ENCODE data around the gene FMN2. TPM values are rescaled to one million over a fixed set of nuclear protein-coding genes. Genes with fewer than 3 reads are reported as not detected.

Gene FMN2
- total RNA-seq, 1 experiment from 2014 or later, result 0.59 TPM

DNA sequence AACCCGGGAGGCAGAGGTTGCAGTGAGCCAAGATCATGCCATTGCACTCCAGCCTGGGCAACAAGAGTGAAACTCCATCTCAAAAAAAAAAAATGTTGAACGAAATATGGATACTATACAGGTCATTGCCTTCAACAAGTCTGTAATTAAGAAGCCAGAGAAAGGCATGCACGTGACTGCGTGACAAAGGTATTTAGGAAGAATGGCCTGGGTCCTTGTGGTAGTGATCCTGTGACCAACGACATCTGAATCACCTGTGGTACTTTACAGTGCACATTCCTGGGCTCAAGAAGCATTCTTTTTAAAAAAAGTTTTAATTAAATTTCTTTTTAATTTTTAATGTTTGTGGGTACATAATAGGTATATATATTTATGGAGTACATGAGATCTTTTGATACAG lies 405.3 kb downstream of the FMN2 start:
- no peak overlapping the region for H4K8ac ChIP-seq (replicated peaks; ENCODE audit: insufficient read length, low read depth, low read length)
- H2AK5ac ChIP-seq (ENCODE audit: insufficient read length, low read length), result no peak overlapping the region
- no peak overlapping the region for H2BK120ac ChIP-seq (ENCODE audit: low read depth, low read length, poor library complexity, severe bottlenecking)
- H3K23me2 ChIP-seq (ENCODE audit: insufficient read length, low read depth, low read length, poor library complexity, severe bottlenecking), result peaks cover 5% of the 10 kb centered on the region
- no peaks in the 10 kb centered on the region for H4K20me1 ChIP-seq (ENCODE audit: control insufficient read depth, insufficient read depth, insufficient read length)
- no peak overlapping the region for H3K23ac ChIP-seq (ENCODE audit: insufficient read length, low read depth, low read length)
- no peak overlapping the region for H3K14ac ChIP-seq (ENCODE audit: insufficient read depth, low read length)
- no peaks in the 10 kb centered on the region for H3K79me2 ChIP-seq (ENCODE audit: insufficient read depth, low read length)
- no CpG with 5 or more reads among the region's 5 CpGs for WGBS (ENCODE audit: extremely low coverage, insufficient read length, low lambda C conversion rate)
- no peaks in the 10 kb centered on the region for H3K9me3 ChIP-seq (ENCODE audit: control insufficient read depth, low read depth, low read length)
- no peak overlapping the region for H3T11ph ChIP-seq (ENCODE audit: low read length)
- H3K27ac ChIP-seq (ENCODE audit: insufficient read length, low read depth, low read length), result no peak overlapping the region
- no peak overlapping the region for H4K91ac ChIP-seq (ENCODE audit: insufficient read length, low read depth, low read length)
- no peaks in the 10 kb centered on the region for H3K9me3 Mint-ChIP-seq
- no peaks in the 10 kb centered on the region; the same call in 1 of the 2 replicates for H3K27me3 ChIP-seq (ENCODE audit: insufficient read depth, low read length)
- H2AFZ ChIP-seq (ENCODE audit: low read length), result no peak overlapping the region
- no peak overlapping the region for H2BK20ac ChIP-seq (ENCODE audit: low read depth, low read length, poor library complexity, severe bottlenecking)
- no peak overlapping the region for H2BK5ac ChIP-seq (ENCODE audit: insufficient read length, low read length)
- no peak overlapping the region for H3K9ac ChIP-seq (ENCODE audit: extremely low read depth, insufficient read length, low read length)
- TF ChIP-seq, protein P1, sequence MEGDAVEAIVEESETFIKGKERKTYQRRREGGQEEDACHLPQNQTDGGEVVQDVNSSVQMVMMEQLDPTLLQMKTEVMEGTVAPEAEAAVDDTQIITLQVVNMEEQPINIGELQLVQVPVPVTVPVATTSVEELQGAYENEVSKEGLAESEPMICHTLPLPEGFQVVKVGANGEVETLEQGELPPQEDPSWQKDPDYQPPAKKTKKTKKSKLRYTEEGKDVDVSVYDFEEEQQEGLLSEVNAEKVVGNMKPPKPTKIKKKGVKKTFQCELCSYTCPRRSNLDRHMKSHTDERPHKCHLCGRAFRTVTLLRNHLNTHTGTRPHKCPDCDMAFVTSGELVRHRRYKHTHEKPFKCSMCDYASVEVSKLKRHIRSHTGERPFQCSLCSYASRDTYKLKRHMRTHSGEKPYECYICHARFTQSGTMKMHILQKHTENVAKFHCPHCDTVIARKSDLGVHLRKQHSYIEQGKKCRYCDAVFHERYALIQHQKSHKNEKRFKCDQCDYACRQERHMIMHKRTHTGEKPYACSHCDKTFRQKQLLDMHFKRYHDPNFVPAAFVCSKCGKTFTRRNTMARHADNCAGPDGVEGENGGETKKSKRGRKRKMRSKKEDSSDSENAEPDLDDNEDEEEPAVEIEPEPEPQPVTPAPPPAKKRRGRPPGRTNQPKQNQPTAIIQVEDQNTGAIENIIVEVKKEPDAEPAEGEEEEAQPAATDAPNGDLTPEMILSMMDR (conservative IDR thresholded peaks at IDR 0.05), result no peak
- no peaks in the 10 kb centered on the region for H3K79me1 ChIP-seq (ENCODE audit: insufficient read depth, low read depth, low read length, poor library complexity, severe bottlenecking)
- no peak overlapping the region for H3K4me2 ChIP-seq (ENCODE audit: insufficient read depth, insufficient read length, low read length)
- H3K27me3 Mint-ChIP-seq (ENCODE audit: low read depth), result peaks cover 16% of the 10 kb centered on the region
- H3K4me3 Mint-ChIP-seq, result no peak overlapping the region
- no peak overlapping the region for H3K4ac ChIP-seq (ENCODE audit: low read depth, low read length)
- no peak overlapping the region for H3K27ac Mint-ChIP-seq
- no peak overlapping the region for H2BK15ac ChIP-seq (ENCODE audit: low read depth, low read length)
- no peak overlapping the region for H2BK12ac ChIP-seq (ENCODE audit: insufficient read length, low read depth, low read length)
- peaks cover 0 to 4% of the 10 kb centered on the region in 2 experiments; a peak in 1 of 4 replicates for H3K4me1 Mint-ChIP-seq
- H3K56ac ChIP-seq (ENCODE audit: insufficient read length, low read depth, low read length), result no peak overlapping the region
- H3K18ac ChIP-seq (ENCODE audit: insufficient read length, low read depth, low read length), result no peak overlapping the region
- no peak for DNase-seq
- H4K5ac ChIP-seq (ENCODE audit: insufficient read length, low read depth, low read length), result no peak overlapping the region
- 0 out of 2 replicates have a peak, but pooled peaks cover 5% of the 10 kb centered on the region for H3K4me1 ChIP-seq (ENCODE audit: insufficient read depth, low read length)
- H3K36me3 Mint-ChIP-seq (ENCODE audit: insufficient read depth in 1 of 3, low read depth in 3 of 3), result no peaks in the 10 kb centered on the region
